Glutamatergic neuron (in vitro differentiated cells): ENCODE data around the gene ITIH1. TPM values are rescaled to one million over a fixed set of nuclear protein-coding genes. Genes with fewer than 3 reads are reported as not detected.

Experiments
- DNase-seq: peaks from one replicate; pipeline ENCODE4 v3.0.0; 2022
- H3K27ac Mint-ChIP-seq: one replicate; pipeline ENCODE4 v1.8.0; 2020; ENCODE audit warnings: mild to moderate bottlenecking, mixed read lengths, inconsistent platforms; ENCODE audit not compliant: unreplicated experiment
- H3K27me3 Mint-ChIP-seq: one replicate; pipeline ENCODE4 v1.8.0; 2020; ENCODE audit warnings: mild to moderate bottlenecking, moderate library complexity, mixed read lengths, inconsistent platforms; ENCODE audit not compliant: unreplicated experiment
- H3K36me3 Mint-ChIP-seq: one replicate; pipeline ENCODE4 v1.8.0; 2020; ENCODE audit warnings: mild to moderate bottlenecking, mixed read lengths, inconsistent platforms; ENCODE audit not compliant: unreplicated experiment
- H3K4me1 Mint-ChIP-seq: one replicate; pipeline ENCODE4 v1.8.0; 2020; ENCODE audit warnings: mild to moderate bottlenecking, low read depth, mixed read lengths, inconsistent platforms; ENCODE audit not compliant: unreplicated experiment
- H3K4me3 Mint-ChIP-seq: one replicate; pipeline ENCODE4 v1.8.0; 2020; ENCODE audit warnings: mild to moderate bottlenecking, mixed read lengths, inconsistent platforms; ENCODE audit not compliant: unreplicated experiment
- H3K9me3 Mint-ChIP-seq: one replicate; pipeline ENCODE4 v1.8.0; 2020; ENCODE audit warnings: mild to moderate bottlenecking, moderate library complexity, mixed read lengths, inconsistent platforms; ENCODE audit not compliant: unreplicated experiment
- CTCF ChIP-seq: fragments of 200-600 bp; sonication (generic); IDR thresholded peaks from one replicate; pipeline ENCODE4 v1.5.0; 2021; ENCODE audit not compliant: partially characterized antibody, unreplicated experiment
- total RNA-seq: library from RNA; stranded (reverse); fragmentation: NEBNext Ultra II Directional; extraction: Animal tissue kit (Norgen Biotek cat#: 25700); gene quantifications from one replicate; pipeline ENCODE4 v1.2.1, GENCODE V29; 2021; ENCODE audit not compliant: unreplicated experiment

The ITIH1 gene
- total RNA-seq, 1 donor from 2014 or later, result not detected

GRCh38 chr3:52783211-52783555, 5.8 kb downstream of the ITIH1 start:
- H3K4me3 Mint-ChIP-seq, result no peak overlapping the region
- DNase-seq, result peak; percentile 3
- no peak overlapping the region for H3K27ac Mint-ChIP-seq
- H3K27me3 Mint-ChIP-seq, result peaks cover 8% of the 10 kb centered on the region
- H3K36me3 Mint-ChIP-seq, result no peaks in the 10 kb centered on the region
- TF ChIP-seq CTCF, result no peak
- H3K4me1 Mint-ChIP-seq, result peaks cover 2% of the 10 kb centered on the region
- H3K9me3 Mint-ChIP-seq, result peaks cover 2% of the 10 kb centered on the region

GRCh38 chr3:52784021-52784621, 6.7 kb downstream of the ITIH1 start:
- peak; percentile 1 for DNase-seq
- Mint-ChIP-seq H3K36me3 (no peaks in the 10 kb centered on the region), H3K9me3 (peaks cover 2% of the 10 kb centered on the region), H3K4me3 (no peak overlapping the region), H3K27me3 (peaks cover 8% of the 10 kb centered on the region), H3K4me1 (peaks cover 2% of the 10 kb centered on the region), H3K27ac (no peak overlapping the region)
- TF ChIP-seq CTCF, result no peak

GRCh38 chr3:52784931-52785590, 7.7 kb downstream of the ITIH1 start:
- Mint-ChIP-seq H3K9me3 (peaks cover 3% of the 10 kb centered on the region), H3K27ac (no peak overlapping the region), H3K4me3 (no peak overlapping the region), H3K4me1 (peaks cover 2% of the 10 kb centered on the region), H3K27me3 (peaks cover 6% of the 10 kb centered on the region), H3K36me3 (no peaks in the 10 kb centered on the region)
- DNase-seq, result peak; percentile 4
- no peak for TF ChIP-seq CTCF

GRCh38 chr3:52786330-52787215, 9.2 kb downstream of the ITIH1 start:
- no peak for TF ChIP-seq CTCF
- Mint-ChIP-seq H3K4me1 (peaks cover 2% of the 10 kb centered on the region), H3K9me3 (peaks cover 2% of the 10 kb centered on the region), H3K4me3 (no peak overlapping the region), H3K36me3 (no peaks in the 10 kb centered on the region), H3K27me3 (peaks cover 5% of the 10 kb centered on the region), H3K27ac (no peak overlapping the region)
- peak; percentile 2 for DNase-seq

- no peak overlapping the region for H3K27ac Mint-ChIP-seq
- H3K36me3 Mint-ChIP-seq, result no peaks in the 10 kb centered on the region
- H3K4me3 Mint-ChIP-seq, result no peak overlapping the region
- peaks cover 5% of the 10 kb centered on the region for H3K27me3 Mint-ChIP-seq
- peaks cover 2% of the 10 kb centered on the region for H3K4me1 Mint-ChIP-seq
- H3K9me3 Mint-ChIP-seq, result peaks cover 2% of the 10 kb centered on the region
- TF ChIP-seq CTCF, result no peak
- DNase-seq, result peak; percentile 9
These were observed 9.8 kb downstream of the ITIH1 start for GRCh38 chr3:52787246-52787645.
